ENCODE measurements around the gene CCNQ. TPM values are rescaled to one million over a fixed set of nuclear protein-coding genes. Genes with fewer than 3 reads are reported as not detected.

Gene CCNQ
- total RNA-seq, 1 experiment from 2014 or later: 20.3 TPM

DNA sequence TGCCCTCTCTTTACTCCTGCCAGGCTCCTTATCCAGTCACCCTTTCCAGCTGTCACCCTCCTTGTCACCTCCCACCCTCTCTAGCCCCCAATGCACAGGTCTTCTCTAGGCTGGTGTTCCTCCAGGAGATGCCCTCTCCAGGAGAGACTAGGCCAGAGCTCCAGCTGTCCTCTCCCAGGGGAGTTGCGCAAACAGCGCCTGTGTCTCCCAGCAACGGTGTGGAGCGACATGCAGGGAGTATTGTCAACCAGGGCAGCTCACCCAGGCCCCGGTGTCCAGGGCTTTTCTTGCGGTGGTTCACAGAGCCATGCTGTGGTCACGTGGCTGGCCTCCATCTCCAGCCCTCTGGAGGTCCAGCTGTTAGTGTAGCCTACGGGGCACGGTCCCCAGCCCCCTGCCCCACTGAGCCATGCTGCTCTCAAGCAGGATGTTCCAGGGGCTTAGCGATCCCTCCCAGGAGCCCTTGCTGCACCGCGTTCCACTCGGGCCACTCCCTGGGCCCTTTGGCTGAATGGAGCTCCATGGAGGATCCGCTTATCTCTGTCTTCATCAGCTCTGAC is 34.8 kb downstream of the CCNQ start:
- no peaks in the 10 kb centered on the region for H3K27me3 ChIP-seq (ENCODE audit: insufficient read depth, low read length)
- no peak overlapping the region for H3K9ac ChIP-seq (ENCODE audit: low read length)
- H3K36me3 ChIP-seq (ENCODE audit: control insufficient read depth in 1 of 2, insufficient read depth in 2 of 2, low read length in 2 of 2): no peaks in the 10 kb centered on the region
- no peak overlapping the region for H3K4me2 ChIP-seq (ENCODE audit: low read length)
- H2AFZ ChIP-seq (ENCODE audit: low read depth, low read length, poor library complexity, severe bottlenecking): no peak overlapping the region
- POLR2A ChIA-PET: no interaction called here
- RAD21 ChIA-PET (ENCODE audit: low non-redundant PET in 1 of 2, low total read pairs in 2 of 2, uncharacterized antibody in 2 of 2, unreplicated experiment in 2 of 2): no interaction called here
- no peak for TF ChIP-seq CBX3 (IDR thresholded peaks at IDR 0.05; ENCODE audit: low read depth)
- TF ChIP-seq EGR1 (IDR thresholded peaks at IDR 0.05; ENCODE audit: low read depth): no peak
- TF ChIP-seq POLR2AphosphoS5 (IDR thresholded peaks at IDR 0.05; ENCODE audit: low read depth, low read length): no peak
- no peak for TF ChIP-seq TCF7L2 (IDR thresholded peaks at IDR 0.05; ENCODE audit: borderline replicate concordance, extremely low read depth, insufficient read depth, insufficient read length)
- TF ChIP-seq, protein P1, sequence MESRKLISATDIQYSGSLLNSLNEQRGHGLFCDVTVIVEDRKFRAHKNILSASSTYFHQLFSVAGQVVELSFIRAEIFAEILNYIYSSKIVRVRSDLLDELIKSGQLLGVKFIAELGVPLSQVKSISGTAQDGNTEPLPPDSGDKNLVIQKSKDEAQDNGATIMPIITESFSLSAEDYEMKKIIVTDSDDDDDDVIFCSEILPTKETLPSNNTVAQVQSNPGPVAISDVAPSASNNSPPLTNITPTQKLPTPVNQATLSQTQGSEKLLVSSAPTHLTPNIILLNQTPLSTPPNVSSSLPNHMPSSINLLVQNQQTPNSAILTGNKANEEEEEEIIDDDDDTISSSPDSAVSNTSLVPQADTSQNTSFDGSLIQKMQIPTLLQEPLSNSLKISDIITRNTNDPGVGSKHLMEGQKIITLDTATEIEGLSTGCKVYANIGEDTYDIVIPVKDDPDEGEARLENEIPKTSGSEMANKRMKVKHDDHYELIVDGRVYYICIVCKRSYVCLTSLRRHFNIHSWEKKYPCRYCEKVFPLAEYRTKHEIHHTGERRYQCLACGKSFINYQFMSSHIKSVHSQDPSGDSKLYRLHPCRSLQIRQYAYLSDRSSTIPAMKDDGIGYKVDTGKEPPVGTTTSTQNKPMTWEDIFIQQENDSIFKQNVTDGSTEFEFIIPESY (IDR thresholded peaks at IDR 0.05; ENCODE audit: extremely low read depth, insufficient replicate concordance, low read length): no peak
- TF ChIP-seq SIN3A (IDR thresholded peaks at IDR 0.05; ENCODE audit: low read depth): no peak
- TF ChIP-seq RAD21 (IDR thresholded peaks at IDR 0.05; ENCODE audit: low read depth): no peak
- TF ChIP-seq SRF (IDR thresholded peaks at IDR 0.05; ENCODE audit: low read depth): no peak
- no peak for TF ChIP-seq YY1 (IDR thresholded peaks at IDR 0.05; ENCODE audit: extremely low read depth, insufficient replicate concordance, low read depth, low read length)
- no peak for TF ChIP-seq CEBPB (IDR thresholded peaks at IDR 0.05; ENCODE audit: low read depth)
- TF ChIP-seq JUND (IDR thresholded peaks at IDR 0.05): no peak
- no peak for TF ChIP-seq ZFX (IDR thresholded peaks at IDR 0.05)
- no peak for TF ChIP-seq FOSL1 (IDR thresholded peaks at IDR 0.05; ENCODE audit: low read depth)
- TF ChIP-seq ELF1 (IDR thresholded peaks at IDR 0.05; ENCODE audit: borderline replicate concordance, low read depth): no peak
- TF ChIP-seq EZH2 (IDR thresholded peaks at IDR 0.05): no peak
- no peak for TF ChIP-seq SP1 (IDR thresholded peaks at IDR 0.05; ENCODE audit: low read depth)
- TF ChIP-seq, protein P2, sequence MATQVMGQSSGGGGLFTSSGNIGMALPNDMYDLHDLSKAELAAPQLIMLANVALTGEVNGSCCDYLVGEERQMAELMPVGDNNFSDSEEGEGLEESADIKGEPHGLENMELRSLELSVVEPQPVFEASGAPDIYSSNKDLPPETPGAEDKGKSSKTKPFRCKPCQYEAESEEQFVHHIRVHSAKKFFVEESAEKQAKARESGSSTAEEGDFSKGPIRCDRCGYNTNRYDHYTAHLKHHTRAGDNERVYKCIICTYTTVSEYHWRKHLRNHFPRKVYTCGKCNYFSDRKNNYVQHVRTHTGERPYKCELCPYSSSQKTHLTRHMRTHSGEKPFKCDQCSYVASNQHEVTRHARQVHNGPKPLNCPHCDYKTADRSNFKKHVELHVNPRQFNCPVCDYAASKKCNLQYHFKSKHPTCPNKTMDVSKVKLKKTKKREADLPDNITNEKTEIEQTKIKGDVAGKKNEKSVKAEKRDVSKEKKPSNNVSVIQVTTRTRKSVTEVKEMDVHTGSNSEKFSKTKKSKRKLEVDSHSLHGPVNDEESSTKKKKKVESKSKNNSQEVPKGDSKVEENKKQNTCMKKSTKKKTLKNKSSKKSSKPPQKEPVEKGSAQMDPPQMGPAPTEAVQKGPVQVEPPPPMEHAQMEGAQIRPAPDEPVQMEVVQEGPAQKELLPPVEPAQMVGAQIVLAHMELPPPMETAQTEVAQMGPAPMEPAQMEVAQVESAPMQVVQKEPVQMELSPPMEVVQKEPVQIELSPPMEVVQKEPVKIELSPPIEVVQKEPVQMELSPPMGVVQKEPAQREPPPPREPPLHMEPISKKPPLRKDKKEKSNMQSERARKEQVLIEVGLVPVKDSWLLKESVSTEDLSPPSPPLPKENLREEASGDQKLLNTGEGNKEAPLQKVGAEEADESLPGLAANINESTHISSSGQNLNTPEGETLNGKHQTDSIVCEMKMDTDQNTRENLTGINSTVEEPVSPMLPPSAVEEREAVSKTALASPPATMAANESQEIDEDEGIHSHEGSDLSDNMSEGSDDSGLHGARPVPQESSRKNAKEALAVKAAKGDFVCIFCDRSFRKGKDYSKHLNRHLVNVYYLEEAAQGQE (IDR thresholded peaks at IDR 0.05; ENCODE audit: low read depth): no peak
- TF ChIP-seq EZH2phosphoT487 (IDR thresholded peaks at IDR 0.05; ENCODE audit: borderline replicate concordance): no peak
- CTCF ChIA-PET: no interaction called here
- H3K4me1 ChIP-seq (ENCODE audit: control insufficient read depth in 1 of 2, insufficient read depth in 2 of 2, low read length in 2 of 2): peaks cover 0 to 4% of the 10 kb centered on the region in 2 experiments; a peak in 1 of 4 replicates
- DNase-seq (ENCODE audit: low read depth, low spot score): no peak
- no peaks in the 10 kb centered on the region for H4K20me1 ChIP-seq (ENCODE audit: insufficient read depth)
- H3K9me2 ChIP-seq (ENCODE audit: insufficient read depth): no peaks in the 10 kb centered on the region
- no peak overlapping the region for H3K4me3 ChIP-seq (replicated peaks in 1 of 2; ENCODE audit: low read depth in 1 of 2, low read length in 2 of 2)
- H3K79me2 ChIP-seq (ENCODE audit: insufficient read depth, low read length): no peaks in the 10 kb centered on the region
- H3K27ac ChIP-seq (ENCODE audit: low read depth, low read length): no peak overlapping the region
- no peak for ATAC-seq
- BruUV-seq (replicated peaks): no TSS peak
- no peaks in the 10 kb centered on the region for H3K9me3 ChIP-seq (ENCODE audit: control insufficient read depth in 1 of 2, insufficient read depth in 1 of 2, low read depth in 1 of 2, low read length in 2 of 2)
- intact Hi-C loops (cut with micrococcal nuclease): no loop called here
